Activated T-cell treated with anti-CD3 and anti-CD28 coated beads for 24 hours (primary cell): ENCODE results near the gene RSPH1.

Experiments used
- DNase-seq: peaks from one replicate; pipeline ENCODE4 v3.0.0-alpha.2; 2020; ENCODE audit warnings: low read depth

RSPH1 gene

GRCh38 chr21:42496120-42496838 lies at the start of gene RSPH1:
RSPH1 (minus strand) TSS chr21:42496224; CDS start chr21:42496186, 38 bp downstream.
- peak; percentile 99 for DNase-seq

- no peak for DNase-seq
Measured at GRCh38 chr21:42545745-42546144, 49.7 kb upstream of the RSPH1 start.

DNA sequence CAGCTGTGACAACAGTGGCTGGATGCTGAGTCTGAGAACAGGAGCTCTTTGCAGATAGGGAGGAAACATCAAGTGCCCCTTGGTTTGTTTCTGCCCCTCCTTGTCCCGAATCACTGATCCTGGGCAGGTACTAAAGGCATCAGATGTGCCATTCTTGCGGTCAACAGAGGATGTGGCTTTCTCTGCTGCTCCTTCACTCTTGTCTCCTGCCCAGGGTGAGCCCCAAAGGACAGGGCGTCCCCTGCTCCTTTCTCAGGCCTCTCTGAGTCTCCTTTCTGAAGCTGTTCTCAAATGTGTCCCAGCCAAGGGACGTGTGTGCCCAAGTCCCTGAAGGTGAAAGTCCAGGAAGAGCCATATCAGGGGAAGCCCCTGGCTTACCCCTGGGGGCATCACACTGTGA lies 49.3 kb upstream of the RSPH1 start:
- no peak for DNase-seq

DNA sequence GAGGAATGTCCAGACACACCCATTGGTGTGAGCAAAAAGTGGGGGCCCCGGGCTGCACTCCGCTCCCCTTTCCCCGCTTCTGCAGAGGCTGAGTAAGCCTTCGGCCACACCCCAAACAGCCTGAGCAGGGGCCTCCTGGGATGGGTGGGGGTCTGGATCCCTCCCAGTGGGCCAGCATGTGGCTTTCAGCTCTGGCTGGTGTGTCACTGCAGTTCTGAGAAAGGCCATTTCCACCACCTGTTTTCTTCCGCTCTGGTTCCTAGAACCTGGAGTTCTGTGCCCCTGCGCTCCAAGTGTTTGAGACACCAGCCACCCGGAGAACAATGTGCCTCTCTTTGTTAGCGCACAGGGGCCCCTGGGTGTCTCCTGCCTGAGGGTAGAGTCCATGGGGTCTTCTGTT lies 48.5 kb upstream of the RSPH1 start:
- no peak for DNase-seq

DNA sequence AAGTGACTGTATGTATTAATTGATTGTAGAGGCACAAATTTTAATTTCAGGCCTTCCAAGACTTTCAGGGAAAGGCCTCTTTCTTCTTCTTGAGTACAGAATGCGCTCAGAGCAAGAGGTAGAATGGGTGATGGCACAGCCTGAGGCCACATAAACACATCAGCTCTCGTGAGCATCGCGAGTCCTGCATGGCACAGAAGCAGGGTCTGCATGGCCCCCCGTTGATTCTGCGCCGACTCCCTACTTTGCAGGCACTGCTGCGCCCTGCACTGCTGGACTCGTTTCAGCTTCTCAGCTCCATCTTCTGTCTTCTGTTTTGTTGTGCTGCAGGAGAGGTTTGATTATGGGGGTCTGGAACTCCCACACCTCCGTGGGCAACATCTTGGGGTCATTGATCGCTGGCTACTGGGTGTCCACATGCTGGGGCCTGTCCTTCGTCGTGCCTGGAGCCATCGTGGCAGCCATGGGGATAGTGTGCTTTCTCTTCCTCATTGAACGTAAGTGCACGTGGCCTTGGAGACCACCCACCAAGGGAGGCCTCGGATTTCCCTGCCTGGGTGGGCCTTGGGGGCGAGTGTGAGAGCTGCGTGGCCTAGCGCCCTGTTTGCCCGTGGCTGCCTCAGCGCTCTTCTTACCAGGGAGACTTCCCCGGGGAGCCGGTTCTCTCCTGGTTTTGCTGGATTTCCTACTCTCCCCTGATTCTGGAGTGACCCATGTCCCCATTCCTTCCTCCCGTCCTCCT lies 47.3 kb upstream of the RSPH1 start:
- no peak for DNase-seq

DNA sequence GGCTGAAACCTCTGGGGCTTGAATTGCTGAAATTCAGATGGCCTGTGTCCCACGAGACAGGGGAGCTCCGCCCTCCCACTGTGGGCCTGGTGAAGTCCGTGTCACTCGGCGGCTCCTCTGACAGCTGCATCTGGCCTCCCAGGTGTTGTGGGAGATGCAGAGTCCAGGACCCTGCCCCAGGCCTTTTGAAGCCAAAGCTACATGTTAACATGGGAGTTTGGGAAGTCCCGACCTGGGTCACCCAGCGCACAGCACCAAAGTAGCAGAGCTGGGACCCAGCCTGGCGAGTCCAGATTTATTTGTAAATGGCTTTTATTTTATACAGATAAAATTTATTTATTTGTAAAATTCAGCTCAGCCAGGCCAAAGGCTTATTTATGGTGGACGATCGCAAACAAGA lies 46.6 kb upstream of the RSPH1 start:
- no peak for DNase-seq

DNA sequence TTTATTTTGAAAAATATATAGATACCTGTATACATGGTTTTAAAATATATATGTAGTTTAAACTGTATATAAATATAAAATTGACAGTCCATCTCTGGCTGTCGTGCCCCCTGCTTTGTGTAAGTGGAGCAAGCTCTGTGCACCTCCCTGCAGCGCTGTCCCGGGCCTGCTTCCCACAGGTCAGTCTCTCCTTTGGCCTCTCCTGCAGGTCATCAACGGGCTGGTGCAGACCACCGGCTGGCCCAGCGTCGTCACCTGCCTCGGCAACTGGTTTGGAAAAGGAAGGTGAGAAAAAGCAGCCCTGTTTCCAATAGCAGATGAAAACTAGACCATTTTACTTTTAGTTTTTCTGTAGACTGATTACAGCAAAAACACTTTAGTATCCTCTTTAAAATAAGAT lies 46.2 kb upstream of the RSPH1 start:
- DNase-seq = no peak

DNA sequence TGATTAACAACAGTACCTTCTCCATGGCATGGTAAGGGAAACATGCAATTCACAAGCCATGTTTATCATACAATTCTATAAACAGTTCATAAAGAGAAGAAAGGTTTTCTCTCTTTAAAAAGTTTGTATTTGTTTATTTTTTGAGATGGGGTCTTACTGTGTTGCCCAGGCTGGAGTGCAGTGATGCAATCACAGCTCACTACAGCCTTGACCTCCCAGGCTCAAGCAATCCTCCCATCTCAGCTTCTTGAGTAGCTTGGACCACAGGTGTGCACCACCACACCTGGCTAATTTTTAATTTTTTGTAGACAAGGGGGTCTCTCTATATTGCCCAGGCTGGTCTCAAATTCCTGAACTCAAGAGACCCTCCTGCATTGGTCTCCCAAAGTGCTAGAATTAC lies 45.6 kb upstream of the RSPH1 start:
- DNase-seq = no peak

GRCh38 chr21:42541174-42541573 lies 45.1 kb upstream of the RSPH1 start:
- no peak for DNase-seq

GRCh38 chr21:42540396-42540795 lies 44.4 kb upstream of the RSPH1 start:
- DNase-seq = no peak

GRCh38 chr21:42539931-42540343 lies 43.9 kb upstream of the RSPH1 start:
- DNase-seq = no peak

DNA sequence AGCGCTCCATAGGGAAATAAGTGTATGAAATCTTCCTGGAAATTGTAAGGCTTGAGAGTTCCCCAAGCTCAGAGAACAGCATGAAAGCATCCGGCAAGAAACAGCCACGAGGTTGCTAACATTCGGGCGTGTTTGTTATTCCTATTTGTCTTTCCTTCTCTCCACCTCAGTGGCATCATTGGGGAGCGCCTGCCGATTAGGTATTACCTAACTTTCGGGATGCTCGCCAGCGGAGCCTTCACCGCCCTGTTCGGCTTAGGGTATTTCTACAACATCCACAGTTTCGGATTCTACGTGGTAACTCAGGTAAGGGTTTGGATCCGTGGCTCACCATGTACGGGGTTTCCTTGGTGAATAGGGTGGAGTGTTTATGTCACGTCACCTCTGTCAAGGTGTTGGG lies 43.3 kb upstream of the RSPH1 start:
- DNase-seq = no peak

- no peak for DNase-seq
Measured at GRCh38 chr21:42538479-42539275, 42.7 kb upstream of the RSPH1 start.

- DNase-seq = no peak
Measured at GRCh38 chr21:42537106-42537742, 41.2 kb upstream of the RSPH1 start.

- DNase-seq = no peak
Measured at GRCh38 chr21:42536601-42537000, 40.6 kb upstream of the RSPH1 start.

- DNase-seq = no peak
Measured at GRCh38 chr21:42535602-42536171, 39.7 kb upstream of the RSPH1 start.

- DNase-seq = no peak
Measured at GRCh38 chr21:42534421-42535378, 38.7 kb upstream of the RSPH1 start.

GRCh38 chr21:42533963-42534355 lies 37.9 kb upstream of the RSPH1 start:
- no peak for DNase-seq

DNA sequence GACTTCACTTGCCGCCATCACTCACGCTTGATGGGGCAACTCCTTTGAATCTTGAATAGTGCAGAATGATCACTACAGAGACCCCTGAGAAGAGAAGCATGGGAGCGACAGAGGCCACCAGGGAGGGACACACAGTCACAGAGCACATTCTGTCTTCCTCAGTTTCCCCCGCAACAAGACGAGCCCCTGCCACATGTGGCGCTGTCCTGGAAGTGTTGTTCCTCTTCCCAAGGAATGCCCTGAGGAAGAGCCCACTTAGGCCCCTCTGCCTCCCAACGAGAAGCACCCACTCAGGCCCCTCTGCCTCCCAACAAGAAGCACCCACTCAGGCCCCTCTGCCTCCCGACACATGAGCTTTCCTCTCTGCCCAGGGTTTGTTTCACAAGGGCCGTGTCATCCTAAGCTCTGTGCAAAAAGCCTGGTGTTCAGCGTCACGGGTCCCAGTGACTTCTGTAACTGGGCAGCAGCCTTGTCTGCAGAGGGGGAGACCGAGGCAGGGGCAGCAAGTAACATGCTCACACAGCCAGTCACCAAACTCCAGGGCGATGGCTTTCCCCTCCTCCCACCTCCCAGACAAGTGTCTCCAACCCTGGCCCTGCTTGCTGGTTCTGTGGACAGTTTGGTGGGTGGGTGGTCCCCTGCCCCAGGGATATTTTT lies 37.4 kb upstream of the RSPH1 start:
- DNase-seq = no peak

DNA sequence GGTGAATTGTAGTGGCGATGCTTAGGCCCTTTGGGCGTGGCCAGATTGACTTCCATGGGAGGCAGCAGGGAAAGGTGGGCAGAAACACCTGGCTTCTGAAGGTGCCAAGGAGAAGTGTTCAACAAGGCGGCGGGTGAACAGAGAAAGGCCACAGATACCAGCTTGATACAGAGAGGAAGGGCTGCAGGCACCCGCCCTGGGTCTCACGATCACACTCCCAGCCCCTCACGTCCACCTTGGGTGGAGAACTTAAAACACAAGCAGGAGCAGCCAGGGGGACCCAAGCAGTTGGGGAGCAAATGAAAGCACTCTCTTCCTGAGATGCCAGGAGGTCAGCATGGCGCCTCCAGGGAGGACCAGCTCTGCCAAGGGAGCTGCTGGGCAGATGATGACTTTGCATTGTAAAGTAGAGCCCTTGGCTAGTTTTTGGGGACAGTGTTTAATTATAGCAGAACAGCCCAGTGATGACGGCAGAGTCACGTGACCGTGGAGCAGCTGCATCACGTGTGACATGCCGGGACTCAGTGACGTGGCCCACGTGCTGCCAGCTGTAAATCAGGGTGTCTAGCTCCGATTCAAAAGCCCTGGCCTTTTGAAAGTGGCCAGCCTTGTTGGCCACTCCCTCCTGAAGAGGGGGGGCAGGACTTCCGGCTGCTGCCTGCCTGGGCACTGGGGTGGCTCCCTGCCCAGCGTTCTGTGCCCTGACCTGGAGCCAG lies 36.6 kb upstream of the RSPH1 start:
- DNase-seq = no peak
